ENCODE measurements around the gene AGK. TPM values are rescaled to one million over a fixed set of nuclear protein-coding genes. Genes with fewer than 3 reads are reported as not detected.

The AGK gene
- total and polyA plus RNA-seq, 2 donors (not counting 1 experiment from before 2014, with no cell fraction given), result 12.8 to 26.1 TPM

DNA sequence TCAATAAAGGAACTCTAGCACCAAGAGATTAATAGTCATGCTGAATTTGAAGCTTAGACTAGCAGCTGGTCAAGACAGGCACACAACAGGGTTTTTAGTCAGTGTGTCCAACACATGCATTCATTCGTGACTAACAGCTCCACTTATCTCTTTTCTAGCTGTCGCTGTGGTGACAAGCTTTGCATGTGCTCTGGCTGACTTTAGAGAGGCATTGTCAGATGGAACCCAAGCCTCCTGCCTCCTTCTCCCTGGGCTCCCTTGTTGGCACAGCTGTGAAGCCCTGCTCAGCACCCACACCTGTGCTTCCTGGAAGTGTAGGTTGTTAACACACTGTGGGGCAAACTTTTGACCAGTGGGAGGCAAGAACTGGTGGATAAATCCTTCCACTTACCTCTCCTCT is 9.8 kb upstream of the AGK start:
- Histone ChIP-seq H4K20me1 (ENCODE audit: control insufficient read depth, insufficient read depth, low read length, poor library complexity, severe bottlenecking) (no peaks in the 10 kb centered on the region), H3K36me3 (replicated peaks in 1 of 2; ENCODE audit: control extremely low read depth in 1 of 2, control insufficient read depth in 1 of 2, extremely low read depth in 1 of 2, insufficient read depth in 2 of 2, low read length in 1 of 2) (no peaks in the 10 kb centered on the region), H2AFZ (ENCODE audit: insufficient read depth, low read depth, low read length, poor library complexity, severe bottlenecking) (no peak overlapping the region), H3K4me3 (ENCODE audit: control extremely low read depth in 1 of 5, extremely low read depth in 1 of 5, insufficient read depth in 1 of 5, low read depth in 2 of 5, low read length in 4 of 5) (no peak overlapping the region), H3K4me1 (ENCODE audit: control insufficient read depth in 2 of 2, insufficient read depth in 2 of 2, low read length in 2 of 2) (no peaks in the 10 kb centered on the region), H3K9me3 (ENCODE audit: control extremely low read depth in 1 of 3, control insufficient read depth in 2 of 3, insufficient read depth in 1 of 3, low read length in 2 of 3) (no peaks in the 10 kb centered on the region), H3K27ac (ENCODE audit: low read length in 2 of 2) (no peak overlapping the region), H3K9ac (ENCODE audit: low read length) (no peak overlapping the region), H3K4me2 (replicated peaks; ENCODE audit: low read depth, low read length, poor library complexity, severe bottlenecking) (no peak overlapping the region), H3K27me3 (replicated peaks in 1 of 4; ENCODE audit: control extremely low read depth in 1 of 4, control insufficient read depth in 3 of 4, insufficient read depth in 4 of 4, low read length in 3 of 4) (no peaks in the 10 kb centered on the region), H3K79me2 (ENCODE audit: control insufficient read depth, insufficient read depth, low read length) (no peaks in the 10 kb centered on the region)
- H3K4me3 Mint-ChIP-seq, result no peak overlapping the region
- intact Hi-C loops (cut with micrococcal nuclease), result no loop called here
- no peaks in the 10 kb centered on the region for H3K4me1 Mint-ChIP-seq
- no peaks in the 10 kb centered on the region for H3K9me3 Mint-ChIP-seq (ENCODE audit: insufficient read depth)
- DNase-seq, result no peak
- POLR2A ChIA-PET, result no interaction called here
- H3K27me3 Mint-ChIP-seq, result peaks cover 11% of the 10 kb centered on the region
- no peak for TF ChIP-seq EZH2 (IDR thresholded peaks at IDR 0.05; ENCODE audit: borderline replicate concordance, insufficient read depth, low read depth, low read length, poor library complexity, severe bottlenecking)
- TF ChIP-seq, protein P1, sequence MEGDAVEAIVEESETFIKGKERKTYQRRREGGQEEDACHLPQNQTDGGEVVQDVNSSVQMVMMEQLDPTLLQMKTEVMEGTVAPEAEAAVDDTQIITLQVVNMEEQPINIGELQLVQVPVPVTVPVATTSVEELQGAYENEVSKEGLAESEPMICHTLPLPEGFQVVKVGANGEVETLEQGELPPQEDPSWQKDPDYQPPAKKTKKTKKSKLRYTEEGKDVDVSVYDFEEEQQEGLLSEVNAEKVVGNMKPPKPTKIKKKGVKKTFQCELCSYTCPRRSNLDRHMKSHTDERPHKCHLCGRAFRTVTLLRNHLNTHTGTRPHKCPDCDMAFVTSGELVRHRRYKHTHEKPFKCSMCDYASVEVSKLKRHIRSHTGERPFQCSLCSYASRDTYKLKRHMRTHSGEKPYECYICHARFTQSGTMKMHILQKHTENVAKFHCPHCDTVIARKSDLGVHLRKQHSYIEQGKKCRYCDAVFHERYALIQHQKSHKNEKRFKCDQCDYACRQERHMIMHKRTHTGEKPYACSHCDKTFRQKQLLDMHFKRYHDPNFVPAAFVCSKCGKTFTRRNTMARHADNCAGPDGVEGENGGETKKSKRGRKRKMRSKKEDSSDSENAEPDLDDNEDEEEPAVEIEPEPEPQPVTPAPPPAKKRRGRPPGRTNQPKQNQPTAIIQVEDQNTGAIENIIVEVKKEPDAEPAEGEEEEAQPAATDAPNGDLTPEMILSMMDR (IDR thresholded peaks at IDR 0.05), result no peak
- no peak for ATAC-seq (ENCODE audit: low read depth)
- CTCF ChIA-PET, result interaction anchor here (1.2 to 1.5 kb wide), 2 partner anchors 8 to 11 kb away, joined by 5 to 6 read pairs; no protein-coding TSS in a partner anchor
- 83% methylated on average over 2 of the region's 2 CpGs for WGBS (ENCODE audit: insufficient coverage)
- H3K27ac Mint-ChIP-seq, result no peak overlapping the region

DNA sequence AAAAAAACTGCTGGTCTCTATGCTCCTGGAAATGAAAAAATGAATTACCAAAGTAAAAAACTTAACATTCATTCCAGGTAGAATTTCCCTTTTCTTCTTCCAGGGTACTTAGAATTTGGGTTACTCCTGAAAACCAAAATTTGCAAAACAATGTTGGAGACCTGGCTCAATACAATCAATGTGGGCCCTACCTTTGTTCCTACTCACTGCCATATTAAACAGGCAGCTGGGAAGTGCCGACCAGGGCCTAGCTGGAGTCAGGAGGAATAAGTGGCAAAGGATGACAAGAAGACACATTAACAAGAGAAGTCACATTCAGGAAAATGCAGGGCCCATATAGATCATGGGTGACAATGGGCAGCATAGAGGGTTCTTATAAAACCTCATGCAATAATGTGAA is 6.4 kb upstream of the AGK start:
- DNase-seq (no peak), ATAC-seq (ENCODE audit: low read depth) (no peak)
- no CpG with 5 or more reads among the region's 1 CpG for WGBS (ENCODE audit: insufficient coverage)
- Mint-ChIP-seq H3K4me1 (no peaks in the 10 kb centered on the region), H3K27ac (no peak overlapping the region), H3K9me3 (ENCODE audit: insufficient read depth) (no peaks in the 10 kb centered on the region), H3K27me3 (peaks cover 3% of the 10 kb centered on the region), H3K4me3 (no peak overlapping the region)
- no peaks in the 10 kb centered on the region for H4K20me1 ChIP-seq (ENCODE audit: control insufficient read depth, insufficient read depth, low read length, poor library complexity, severe bottlenecking)
- no peak overlapping the region for H3K27ac ChIP-seq (ENCODE audit: low read length in 2 of 2)
- intact Hi-C loops (cut with micrococcal nuclease), result no loop called here
- H2AFZ ChIP-seq (ENCODE audit: insufficient read depth, low read depth, low read length, poor library complexity, severe bottlenecking), result no peak overlapping the region
- no peaks in the 10 kb centered on the region for H3K79me2 ChIP-seq (ENCODE audit: control insufficient read depth, insufficient read depth, low read length)
- ChIA-PET CTCF (interaction anchor here (1.4 kb wide), 1 partner anchor 10 kb away, joined by 4 read pairs; no protein-coding TSS in a partner anchor), POLR2A (no interaction called here)
- TF ChIP-seq, protein P1 (IDR thresholded peaks at IDR 0.05), result no peak
- TF ChIP-seq EZH2 (IDR thresholded peaks at IDR 0.05; ENCODE audit: borderline replicate concordance, insufficient read depth, low read depth, low read length, poor library complexity, severe bottlenecking), result no peak
- H3K9me3 ChIP-seq (ENCODE audit: control extremely low read depth in 1 of 3, control insufficient read depth in 2 of 3, insufficient read depth in 1 of 3, low read length in 2 of 3), result no peaks in the 10 kb centered on the region
- no peaks in the 10 kb centered on the region for H3K36me3 ChIP-seq (replicated peaks in 1 of 2; ENCODE audit: control extremely low read depth in 1 of 2, control insufficient read depth in 1 of 2, extremely low read depth in 1 of 2, insufficient read depth in 2 of 2, low read length in 1 of 2)
- H3K9ac ChIP-seq (ENCODE audit: low read length), result no peak overlapping the region
- H3K4me1 ChIP-seq (ENCODE audit: control insufficient read depth in 2 of 2, insufficient read depth in 2 of 2, low read length in 2 of 2), result no peaks in the 10 kb centered on the region
- H3K27me3 ChIP-seq (replicated peaks in 1 of 4; ENCODE audit: control extremely low read depth in 1 of 4, control insufficient read depth in 3 of 4, insufficient read depth in 4 of 4, low read length in 3 of 4), result no peaks in the 10 kb centered on the region
- H3K4me3 ChIP-seq (ENCODE audit: control extremely low read depth in 1 of 5, extremely low read depth in 1 of 5, insufficient read depth in 1 of 5, low read depth in 2 of 5, low read length in 4 of 5), result no peak overlapping the region
- H3K4me2 ChIP-seq (replicated peaks; ENCODE audit: low read depth, low read length, poor library complexity, severe bottlenecking), result no peak overlapping the region
